ENCODE measurements around the gene ALOX5.

ALOX5 gene

DNA sequence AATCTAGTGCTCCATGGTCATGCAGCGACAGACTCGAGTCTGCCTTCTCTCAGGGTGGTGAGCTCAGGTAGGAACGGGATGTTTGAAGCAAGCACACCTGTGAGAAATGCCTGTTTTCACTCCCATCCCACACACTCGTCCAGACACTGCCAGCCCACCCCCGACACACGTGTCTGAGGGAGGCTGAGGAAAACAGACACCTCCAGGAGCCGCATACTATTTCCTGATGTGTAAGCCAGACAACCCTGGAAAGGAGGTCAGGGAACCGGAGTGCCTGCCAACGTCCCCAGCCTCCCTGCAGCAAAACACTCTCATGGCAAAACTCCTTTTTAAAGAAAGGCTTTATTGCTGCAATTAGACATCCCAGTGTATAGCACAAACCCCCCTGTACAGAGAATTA lies 80.2 kb downstream of the ALOX5 start:
- Mint-ChIP-seq H3K4me1 (ENCODE audit: low read depth) (peaks cover 32% of the 10 kb centered on the region), H3K36me3 (ENCODE audit: low read depth) (peaks cover 46% of the 10 kb centered on the region), H3K27me3 (no peaks in the 10 kb centered on the region), H3K4me3 (no peak overlapping the region), H3K9me3 (no peaks in the 10 kb centered on the region), H3K27ac (no peak overlapping the region)
- intact Hi-C loops (cut with micrococcal nuclease), result no loop called here

- H3K4me1 Mint-ChIP-seq (ENCODE audit: low read depth), result peaks cover 38% of the 10 kb centered on the region
- no peaks in the 10 kb centered on the region for H3K27me3 Mint-ChIP-seq
- intact Hi-C loops (cut with micrococcal nuclease), result no loop called here
- no peaks in the 10 kb centered on the region for H3K9me3 Mint-ChIP-seq
- no peak overlapping the region for H3K4me3 Mint-ChIP-seq
- H3K27ac Mint-ChIP-seq, result peak overlapping the region; percentile 19
- peaks cover 48% of the 10 kb centered on the region for H3K36me3 Mint-ChIP-seq (ENCODE audit: low read depth)
These were observed 80.8 kb downstream of the ALOX5 start for GRCh38 chr10:45454859-45455258.

DNA sequence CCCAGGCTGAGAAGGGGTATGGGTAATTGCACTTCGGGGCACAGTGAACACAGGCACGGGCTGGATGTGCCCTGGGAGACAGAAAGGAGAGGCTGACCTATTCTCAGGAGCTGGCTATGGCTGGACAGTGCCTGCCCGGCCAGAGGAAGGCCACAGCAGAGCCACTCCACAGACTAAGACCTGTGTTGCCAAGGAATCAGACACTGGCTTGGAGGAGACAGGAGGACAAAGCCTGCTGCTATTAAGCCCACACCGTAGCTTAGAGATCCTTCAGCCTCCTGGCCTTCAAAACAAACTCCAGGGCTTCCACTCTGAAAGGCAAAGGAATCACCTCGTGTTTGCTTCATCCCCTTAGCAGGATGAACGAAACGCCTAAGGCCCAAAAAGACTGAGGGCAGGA lies 82.2 kb downstream of the ALOX5 start:
- intact Hi-C loops (cut with micrococcal nuclease), result no loop called here
- peak overlapping the region; percentile 2 for H3K27ac Mint-ChIP-seq
- H3K4me3 Mint-ChIP-seq, result no peak overlapping the region
- peaks cover 52% of the 10 kb centered on the region for H3K4me1 Mint-ChIP-seq (ENCODE audit: low read depth)
- no peaks in the 10 kb centered on the region for H3K9me3 Mint-ChIP-seq
- H3K36me3 Mint-ChIP-seq (ENCODE audit: low read depth), result peaks cover 58% of the 10 kb centered on the region
- no peaks in the 10 kb centered on the region for H3K27me3 Mint-ChIP-seq

- H3K9me3 Mint-ChIP-seq, result no peaks in the 10 kb centered on the region
- H3K4me3 Mint-ChIP-seq, result no peak overlapping the region
- H3K4me1 Mint-ChIP-seq (ENCODE audit: low read depth), result peaks cover 57% of the 10 kb centered on the region
- peak overlapping the region; percentile 2 for H3K27ac Mint-ChIP-seq
- intact Hi-C loops (cut with micrococcal nuclease), result no loop called here
- H3K36me3 Mint-ChIP-seq (ENCODE audit: low read depth), result peaks cover 61% of the 10 kb centered on the region
- H3K27me3 Mint-ChIP-seq, result no peaks in the 10 kb centered on the region
These were observed 82.8 kb downstream of the ALOX5 start for GRCh38 chr10:45456822-45457221.

- H3K4me3 Mint-ChIP-seq, result no peak overlapping the region
- H3K27ac Mint-ChIP-seq, result no peak overlapping the region
- peaks cover 64% of the 10 kb centered on the region for H3K4me1 Mint-ChIP-seq (ENCODE audit: low read depth)
- no peaks in the 10 kb centered on the region for H3K27me3 Mint-ChIP-seq
- no peaks in the 10 kb centered on the region for H3K9me3 Mint-ChIP-seq
- H3K36me3 Mint-ChIP-seq (ENCODE audit: low read depth), result peaks cover 61% of the 10 kb centered on the region
- intact Hi-C loops (cut with micrococcal nuclease), result no loop called here
These were observed 83.5 kb downstream of the ALOX5 start for GRCh38 chr10:45457487-45457886.

- peak overlapping the region; percentile 87 for H3K27ac Mint-ChIP-seq
- peaks cover 72% of the 10 kb centered on the region for H3K4me1 Mint-ChIP-seq (ENCODE audit: low read depth)
- peaks cover 67% of the 10 kb centered on the region for H3K36me3 Mint-ChIP-seq (ENCODE audit: low read depth)
- H3K9me3 Mint-ChIP-seq, result no peaks in the 10 kb centered on the region
- no peaks in the 10 kb centered on the region for H3K27me3 Mint-ChIP-seq
- intact Hi-C loops (cut with micrococcal nuclease), result loop anchor here (2.0 to 5.0 kb wide), 3 partner anchors 83 to 272 kb away; no protein-coding TSS in a partner anchor
- peak overlapping the region; percentile 7 for H3K4me3 Mint-ChIP-seq
These were observed 86.3 kb downstream of the ALOX5 start for GRCh38 chr10:45460235-45460878.

DNA sequence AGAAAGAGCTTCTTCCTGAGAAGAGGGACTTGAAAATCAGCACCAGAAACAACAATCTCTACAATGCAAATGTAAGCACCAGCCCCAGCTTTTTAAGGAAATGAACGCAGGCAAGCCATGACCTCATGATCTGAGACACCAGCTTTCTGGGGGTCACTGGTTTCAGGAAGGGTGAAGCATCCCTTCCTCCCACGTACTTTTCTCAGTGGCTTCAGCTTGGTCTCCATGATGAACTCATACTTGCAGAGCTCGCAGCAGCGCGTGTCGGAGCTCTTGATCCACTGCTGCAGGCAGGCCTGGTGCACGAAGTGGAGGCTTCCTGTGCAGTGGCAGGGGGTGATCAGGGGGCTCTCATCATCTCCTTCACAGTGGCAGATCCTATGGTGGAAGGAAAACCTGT lies 87.0 kb downstream of the ALOX5 start:
- peak overlapping the region; percentile 65 for H3K4me3 Mint-ChIP-seq
- peaks cover 75% of the 10 kb centered on the region for H3K4me1 Mint-ChIP-seq (ENCODE audit: low read depth)

DNA sequence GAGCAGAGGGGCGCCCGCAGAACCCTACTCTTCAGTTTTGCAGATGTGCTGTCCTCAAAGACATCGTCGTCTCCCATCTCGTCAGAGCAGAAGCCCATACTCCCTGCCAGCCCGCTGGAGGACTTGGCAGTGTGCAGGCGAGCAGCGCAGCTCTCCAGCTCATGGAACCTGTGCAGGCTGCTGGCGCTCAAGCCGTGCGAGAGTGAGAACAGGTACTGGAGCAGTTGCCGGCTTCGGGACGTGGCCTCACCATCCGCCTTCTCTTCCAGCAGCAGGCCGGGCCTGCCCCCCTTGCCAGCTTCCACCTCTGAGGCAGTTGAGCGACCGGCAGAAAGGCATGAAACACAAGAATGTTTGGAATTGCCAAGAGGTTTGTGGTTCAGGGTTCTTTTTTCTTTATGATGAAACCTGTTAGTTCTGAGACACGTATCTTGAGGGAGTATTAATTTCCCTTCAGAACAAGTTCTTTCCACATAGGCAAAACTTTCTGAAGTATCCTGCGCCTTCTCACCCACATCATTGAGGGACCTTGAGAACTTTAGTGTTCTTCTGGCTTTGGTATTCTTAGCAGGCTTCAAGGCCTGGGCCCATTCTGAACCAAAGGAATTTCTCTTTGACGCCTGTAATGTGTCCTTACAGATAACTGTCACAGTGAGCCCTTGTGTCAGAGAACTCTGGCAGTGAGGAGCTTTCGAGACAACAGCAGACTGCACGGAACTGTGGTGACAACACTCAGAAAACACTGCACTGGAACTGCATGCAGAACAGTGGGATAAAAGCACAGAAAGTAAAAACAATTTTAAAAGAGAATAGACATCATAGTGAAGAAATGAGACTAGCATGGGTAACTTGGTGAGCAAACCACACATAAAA lies 89.5 kb downstream of the ALOX5 start:
- Mint-ChIP-seq H3K9me3 (no peaks in the 10 kb centered on the region), H3K27me3 (no peaks in the 10 kb centered on the region), H3K4me3 (peak overlapping the region; percentile 18), H3K4me1 (ENCODE audit: low read depth) (peaks cover 98% of the 10 kb centered on the region), H3K27ac (peak overlapping the region; percentile 87), H3K36me3 (ENCODE audit: low read depth) (peaks cover 38% of the 10 kb centered on the region)
- intact Hi-C loops (cut with micrococcal nuclease), result loop anchor here (5.0 kb wide), 2 partner anchors 86 to 269 kb away; no protein-coding TSS in a partner anchor

More for the DNA sequence above, 87.0 kb downstream of the ALOX5 start:
- H3K36me3 Mint-ChIP-seq (ENCODE audit: low read depth), result peaks cover 60% of the 10 kb centered on the region
- H3K9me3 Mint-ChIP-seq, result no peaks in the 10 kb centered on the region
- H3K27me3 Mint-ChIP-seq, result no peaks in the 10 kb centered on the region
- intact Hi-C loops (cut with micrococcal nuclease), result loop anchor here (2.0 to 5.0 kb wide), 3 partner anchors 84 to 271 kb away; no protein-coding TSS in a partner anchor
- peak overlapping the region; percentile 87 for H3K27ac Mint-ChIP-seq

- peak overlapping the region; percentile 31 for H3K27ac Mint-ChIP-seq
These were observed 91.0 kb downstream of the ALOX5 start for GRCh38 chr10:45464958-45465567.

DNA sequence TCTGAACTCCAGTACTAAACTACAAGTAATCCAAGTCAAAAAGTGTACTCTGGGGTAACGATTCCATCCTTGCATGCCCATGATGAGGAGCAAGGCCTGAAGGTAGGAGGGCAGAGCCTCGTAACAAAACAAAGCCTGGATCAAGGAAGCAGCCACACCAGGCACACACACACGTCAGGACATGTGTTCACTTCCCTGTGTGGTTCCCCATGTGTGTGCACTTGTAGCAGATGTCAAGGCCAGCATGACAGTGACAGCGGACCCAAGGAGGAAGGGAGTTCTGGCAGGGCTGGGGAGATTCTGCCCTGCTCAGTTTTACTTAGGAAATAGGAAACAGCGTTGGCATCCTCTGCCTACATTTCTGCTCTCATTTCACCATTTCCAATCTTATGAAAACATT lies 92.8 kb downstream of the ALOX5 start:
- Mint-ChIP-seq H3K27me3 (no peaks in the 10 kb centered on the region), H3K27ac (peak overlapping the region; percentile 31), H3K4me3 (no peak overlapping the region), H3K9me3 (no peaks in the 10 kb centered on the region), H3K36me3 (ENCODE audit: low read depth) (peaks cover 21% of the 10 kb centered on the region), H3K4me1 (ENCODE audit: low read depth) (peaks cover 81% of the 10 kb centered on the region)
- intact Hi-C loops (cut with micrococcal nuclease), result loop anchor here (5.0 kb wide), 2 partner anchors 126 to 459 kb away; no protein-coding TSS in a partner anchor

More at GRCh38 chr10:45464958-45465567, 91.0 kb downstream of the ALOX5 start:
- peaks cover 91% of the 10 kb centered on the region for H3K4me1 Mint-ChIP-seq (ENCODE audit: low read depth)
- H3K4me3 Mint-ChIP-seq, result peak overlapping the region; percentile 52
- no peaks in the 10 kb centered on the region for H3K9me3 Mint-ChIP-seq
- H3K36me3 Mint-ChIP-seq (ENCODE audit: low read depth), result peaks cover 32% of the 10 kb centered on the region
- H3K27me3 Mint-ChIP-seq, result no peaks in the 10 kb centered on the region
- intact Hi-C loops (cut with micrococcal nuclease), result loop anchor here (1.0 to 5.0 kb wide), 5 partner anchors 88 to 458 kb away; partner anchors contain the start of gene ZFAND4

- H3K4me3 Mint-ChIP-seq, result no peak overlapping the region
- no peaks in the 10 kb centered on the region for H3K9me3 Mint-ChIP-seq
- peak overlapping the region; percentile 31 for H3K27ac Mint-ChIP-seq
- peaks cover 19% of the 10 kb centered on the region for H3K36me3 Mint-ChIP-seq (ENCODE audit: low read depth)
- no peaks in the 10 kb centered on the region for H3K27me3 Mint-ChIP-seq
- peaks cover 69% of the 10 kb centered on the region for H3K4me1 Mint-ChIP-seq (ENCODE audit: low read depth)
- intact Hi-C loops (cut with micrococcal nuclease), result loop anchor here (5.0 kb wide), 2 partner anchors 124 to 461 kb away; no protein-coding TSS in a partner anchor
These were observed 94.1 kb downstream of the ALOX5 start for GRCh38 chr10:45468079-45468478.

- no peak overlapping the region for H3K4me3 Mint-ChIP-seq
- peaks cover 9% of the 10 kb centered on the region for H3K36me3 Mint-ChIP-seq (ENCODE audit: low read depth)
- peak overlapping the region; percentile 85 for H3K27ac Mint-ChIP-seq
- H3K9me3 Mint-ChIP-seq, result peaks cover under 1% of the 10 kb centered on the region
- peaks cover 47% of the 10 kb centered on the region for H3K4me1 Mint-ChIP-seq (ENCODE audit: low read depth)
- intact Hi-C loops (cut with micrococcal nuclease), result no loop called here
- H3K27me3 Mint-ChIP-seq, result no peaks in the 10 kb centered on the region
These were observed 96.3 kb downstream of the ALOX5 start for GRCh38 chr10:45470098-45471012.

DNA sequence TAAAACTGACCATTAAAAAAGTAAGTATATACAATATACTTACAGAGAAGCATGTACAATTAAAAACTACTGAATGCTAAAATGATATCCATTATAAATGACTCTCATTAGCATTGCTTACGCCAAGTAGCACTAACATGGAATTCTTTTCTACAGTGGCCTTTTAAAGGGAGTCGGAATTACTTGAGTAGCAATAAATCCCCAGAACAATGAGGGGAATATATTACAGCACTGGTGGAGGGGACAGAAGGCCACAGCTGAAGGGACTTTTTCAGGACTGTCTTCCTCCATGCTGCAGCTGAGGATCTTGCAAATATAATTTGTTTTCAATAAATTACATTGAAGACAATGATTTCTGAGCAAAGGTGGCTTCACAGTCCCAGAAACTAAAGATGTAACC lies 97.0 kb downstream of the ALOX5 start:
- Mint-ChIP-seq H3K4me1 (ENCODE audit: low read depth) (peaks cover 40% of the 10 kb centered on the region), H3K4me3 (no peak overlapping the region), H3K27me3 (no peaks in the 10 kb centered on the region), H3K9me3 (peaks cover 8% of the 10 kb centered on the region), H3K36me3 (ENCODE audit: low read depth) (peaks cover 16% of the 10 kb centered on the region), H3K27ac (no peak overlapping the region)
- intact Hi-C loops (cut with micrococcal nuclease), result no loop called here
